Astrocyte of the hippocampus (primary cell): Measurements from ENCODE around the gene ANKRD13B.
"Not testable (repeated sequence)": the region's sequence is repeated elsewhere in the genome, so short reads cannot be mapped to it uniquely, and the experiment has no call there.

Experiments used
- DNase-seq: peaks from one replicate; pipeline ENCODE4 v3.0.0; 2011; ENCODE audit warnings: low read depth, low spot score

The ANKRD13B gene

DNA sequence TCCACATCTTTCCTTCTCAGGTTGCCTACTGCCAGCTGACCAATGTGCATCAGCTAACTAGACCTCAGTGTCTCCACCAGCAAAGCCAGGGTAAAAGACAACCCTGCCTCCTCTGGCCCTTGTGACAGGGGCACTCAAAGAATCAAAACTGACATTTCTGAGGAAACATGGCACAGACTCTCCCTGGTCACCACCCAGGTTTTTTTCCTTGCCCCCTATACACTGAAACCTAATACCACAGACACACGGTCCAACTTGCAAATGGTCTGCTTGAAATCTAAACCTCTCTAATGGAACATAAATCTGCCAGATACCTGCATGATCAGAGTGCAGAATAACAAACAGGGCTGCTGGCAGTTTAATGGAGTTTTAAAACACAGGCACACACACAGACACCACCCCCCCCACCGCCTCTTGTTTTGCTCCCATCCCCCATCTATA is 49.3 kb downstream of the ANKRD13B start:
- no peak for DNase-seq

DNA sequence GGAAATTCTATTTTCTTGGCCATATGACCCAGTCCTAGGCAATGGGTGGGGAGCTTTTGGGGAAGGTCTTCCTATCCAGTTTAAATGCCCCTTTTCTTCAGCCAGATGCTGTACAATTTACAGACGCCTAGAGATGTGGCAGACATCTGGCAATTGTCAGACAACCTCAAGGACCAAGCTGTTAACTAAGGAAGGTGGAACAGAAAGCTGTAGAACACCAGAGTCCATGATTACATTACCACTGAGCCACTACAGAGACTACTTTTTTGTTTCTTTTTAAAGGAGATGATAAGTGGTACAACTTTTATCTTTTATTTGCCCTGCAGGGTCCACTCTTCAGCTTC is 50.9 kb downstream of the ANKRD13B start:
- DNase-seq: no peak

DNA sequence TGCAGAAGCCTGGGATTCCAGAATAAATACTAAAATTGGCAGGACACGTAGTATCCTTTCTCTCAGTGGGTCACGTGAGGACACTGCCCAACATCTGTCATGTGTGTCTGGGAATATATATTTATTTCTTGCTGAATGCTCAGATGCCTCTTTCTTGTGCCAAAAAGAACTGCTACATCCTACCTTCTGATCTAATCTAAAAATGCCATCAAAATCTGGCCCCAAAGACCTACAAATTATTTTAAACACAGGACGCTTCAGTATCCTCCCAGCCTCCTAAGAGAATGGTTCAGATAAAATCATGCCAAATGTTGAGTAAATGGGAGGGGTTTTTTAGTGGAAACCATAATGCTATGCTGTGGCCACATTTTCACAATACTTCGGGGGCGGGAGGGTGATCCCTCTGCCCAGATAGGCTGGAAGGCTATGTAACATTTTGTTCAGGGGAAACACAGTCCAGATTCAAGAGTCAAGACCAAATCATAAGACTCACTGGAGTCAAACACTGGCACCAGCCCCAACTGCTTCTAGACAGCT is 52.7 kb downstream of the ANKRD13B start:
- DNase-seq: peak; percentile 77

DNA sequence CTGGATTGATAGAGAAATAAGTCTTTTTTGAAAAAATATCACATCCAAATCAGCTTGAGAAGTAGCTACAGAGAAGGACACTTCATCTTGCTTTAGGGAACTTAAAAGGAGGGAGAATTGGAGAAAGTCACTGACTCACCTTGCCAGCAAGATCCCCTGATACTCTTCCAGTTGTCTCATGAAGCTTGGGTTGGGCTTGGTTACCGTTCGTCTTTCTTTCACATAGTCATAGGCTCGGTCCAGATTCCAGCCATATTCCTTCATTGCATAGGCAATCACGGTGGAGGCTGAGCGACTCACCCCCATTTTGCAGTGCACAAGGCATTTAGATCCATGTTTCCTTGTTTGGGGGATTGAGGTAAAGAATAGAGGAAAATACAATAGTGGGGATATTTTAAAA is 55.1 kb downstream of the ANKRD13B start:
- DNase-seq: no peak

DNA sequence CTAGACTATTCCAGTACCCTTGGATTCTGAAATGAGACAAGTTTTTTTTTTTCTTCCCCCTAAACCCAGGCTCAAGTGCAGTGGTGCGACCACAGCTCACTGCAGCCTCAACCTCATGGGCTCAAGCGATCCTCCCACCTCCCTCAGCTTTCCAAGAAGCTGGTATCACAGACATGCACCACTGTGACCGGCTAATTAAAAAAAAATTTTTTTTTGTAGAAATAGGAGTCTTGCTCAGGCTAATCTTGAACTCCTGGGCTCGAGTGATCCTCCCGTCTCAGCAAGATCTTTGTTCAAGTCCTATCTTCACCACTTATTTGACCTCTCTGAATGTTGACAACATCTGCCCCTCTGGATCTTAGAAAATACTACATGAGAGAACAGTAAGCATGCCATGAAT is 56.4 kb downstream of the ANKRD13B start:
- DNase-seq: no peak

DNA sequence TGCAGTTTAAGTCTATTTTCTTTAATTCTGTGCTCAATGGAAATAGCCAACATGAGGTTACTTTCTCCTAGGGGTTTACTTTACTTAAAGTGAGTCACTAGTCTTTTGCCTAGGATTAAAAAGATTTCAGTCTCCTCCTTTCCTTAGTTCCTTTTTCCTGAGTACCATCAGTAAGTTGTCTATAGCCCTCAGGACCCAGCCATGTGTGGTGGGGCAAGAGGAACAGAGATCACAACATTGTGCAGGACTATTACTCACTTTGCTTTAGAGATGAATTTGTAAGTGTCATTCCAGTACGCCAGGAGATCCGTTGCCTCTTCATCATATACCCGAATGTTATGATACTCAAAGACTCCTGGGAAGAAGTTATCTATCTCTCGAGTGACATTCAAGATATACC is 57.5 kb downstream of the ANKRD13B start:
- DNase-seq: no peak

DNA sequence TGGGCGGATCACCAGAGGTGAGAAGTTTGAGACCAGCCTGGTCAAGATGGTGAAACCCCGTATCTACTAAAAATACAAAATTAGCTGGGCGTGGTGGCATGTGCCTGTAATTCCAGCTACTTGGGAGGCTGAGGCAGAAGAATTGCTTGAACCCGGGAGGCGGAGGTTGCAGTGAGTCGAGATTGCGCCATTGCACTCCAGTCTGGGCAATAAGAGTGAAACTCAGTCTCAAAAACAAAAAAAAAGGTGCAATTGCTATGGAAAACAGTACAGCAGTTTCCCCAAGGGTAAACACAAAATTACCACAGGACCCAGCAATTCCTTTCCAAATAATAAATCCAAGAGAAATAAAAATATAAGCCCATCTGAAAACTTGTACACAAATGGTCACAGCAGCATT is 59.0 kb downstream of the ANKRD13B start:
- not testable (repeated sequence) for DNase-seq

DNA sequence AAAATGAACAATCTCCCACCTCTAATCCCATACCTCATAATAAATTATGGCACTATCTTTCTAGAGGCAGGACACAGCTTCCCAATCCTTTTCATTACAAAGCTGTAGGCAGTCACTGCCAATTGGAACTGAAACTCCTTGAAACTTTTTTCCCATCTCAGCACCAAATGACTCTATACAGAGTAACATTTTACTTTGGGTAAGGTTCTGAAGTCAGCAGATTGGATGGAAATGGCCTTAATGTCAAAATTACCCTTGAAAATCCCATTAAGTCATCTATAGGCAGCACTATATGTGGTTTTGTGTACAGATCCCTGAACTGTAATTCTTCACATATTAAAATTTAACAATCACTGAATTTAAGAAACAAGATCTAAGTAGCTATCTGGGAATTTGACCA is 60.0 kb downstream of the ANKRD13B start:
- no peak for DNase-seq

DNA sequence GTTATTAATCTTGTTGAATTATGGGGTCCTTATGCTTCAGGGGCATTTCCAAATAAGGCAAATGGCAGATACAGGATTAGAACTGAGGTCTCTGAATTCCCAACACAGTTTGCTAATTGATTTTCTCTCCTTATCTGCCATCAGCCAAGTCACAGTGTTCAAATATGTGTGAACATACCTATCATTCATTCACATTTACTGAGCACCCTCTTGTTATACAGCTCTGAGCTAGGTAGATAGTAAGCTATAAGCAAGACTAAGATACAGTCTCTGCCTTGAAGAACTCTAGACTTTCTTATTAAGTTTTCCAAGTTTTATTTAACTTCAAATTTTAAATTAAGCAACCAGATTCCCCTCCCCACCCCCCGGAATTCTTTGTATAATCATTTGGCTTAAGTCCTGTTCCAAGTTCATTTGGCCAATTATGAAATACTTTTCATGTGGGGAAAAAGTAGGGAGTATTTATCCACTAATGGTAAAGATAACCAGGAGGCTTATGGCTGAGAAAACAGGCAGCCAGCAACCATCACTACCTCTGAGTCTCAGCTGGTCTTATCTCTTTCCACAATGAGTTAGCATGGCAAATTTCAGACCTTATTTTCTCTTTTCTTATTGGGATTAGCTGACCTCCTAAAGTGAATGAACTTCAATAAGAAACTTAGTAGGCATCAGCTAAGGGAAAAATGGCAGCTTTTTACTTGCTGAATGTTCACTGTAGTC is 61.2 kb downstream of the ANKRD13B start:
- no peak for DNase-seq

DNA sequence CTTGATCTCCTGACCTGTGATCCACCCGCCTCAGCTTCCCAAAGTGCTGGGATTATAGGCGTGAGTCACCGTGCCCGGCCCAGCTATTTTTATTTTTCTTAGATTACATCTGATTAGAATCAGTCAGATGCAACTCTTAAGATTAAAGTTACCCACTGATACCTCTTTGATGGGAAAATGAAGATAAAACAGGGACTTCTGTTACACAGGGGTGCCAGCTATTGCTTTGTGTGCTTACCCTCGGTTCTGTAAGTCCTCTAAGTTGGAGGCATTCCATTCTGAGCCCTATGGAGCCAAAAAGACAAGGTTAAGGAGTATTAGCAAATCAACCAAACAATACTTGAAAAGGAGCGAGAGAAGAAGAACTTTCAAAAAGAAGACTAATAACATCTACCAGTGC is 62.4 kb downstream of the ANKRD13B start:
- no peak for DNase-seq

DNA sequence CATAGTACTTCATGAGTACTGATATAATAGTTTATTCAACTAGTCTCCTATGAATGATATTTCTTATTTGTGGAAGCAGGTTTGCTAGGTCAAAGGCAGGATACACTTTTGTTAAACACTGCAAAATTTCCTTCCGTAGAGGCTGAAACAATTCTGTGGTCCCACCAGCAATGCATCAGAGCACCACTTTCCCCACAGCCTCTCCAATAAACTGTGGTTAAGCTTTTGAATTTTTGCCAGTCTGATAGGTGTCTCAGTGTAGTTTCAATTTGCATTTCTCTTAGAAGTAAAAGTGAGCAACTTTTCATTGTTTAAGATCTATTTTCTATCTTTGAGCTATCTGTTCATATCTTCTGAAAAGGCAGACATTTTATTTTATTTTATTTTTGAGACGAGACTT is 66.2 kb downstream of the ANKRD13B start:
- peak; percentile 63 for DNase-seq

DNA sequence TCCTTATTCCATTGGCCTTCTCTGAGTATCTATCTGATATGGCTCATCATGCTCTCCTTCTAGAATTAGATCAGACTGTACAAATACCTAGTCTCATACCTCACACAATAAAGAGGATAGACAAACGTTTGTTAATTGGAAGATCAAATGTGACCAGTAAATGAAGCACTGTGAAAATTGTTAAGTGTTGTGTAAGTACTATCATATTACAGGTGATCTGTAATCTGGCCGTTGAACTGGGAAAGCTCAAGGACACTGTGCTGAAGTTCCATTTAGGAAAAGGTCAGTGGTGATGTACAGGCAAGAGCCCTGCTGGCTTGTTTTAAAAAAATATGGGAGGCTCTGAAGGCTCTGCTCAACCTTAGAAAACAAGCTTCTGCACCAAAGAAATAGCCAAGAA is 68.3 kb downstream of the ANKRD13B start:
- no peak for DNase-seq

DNA sequence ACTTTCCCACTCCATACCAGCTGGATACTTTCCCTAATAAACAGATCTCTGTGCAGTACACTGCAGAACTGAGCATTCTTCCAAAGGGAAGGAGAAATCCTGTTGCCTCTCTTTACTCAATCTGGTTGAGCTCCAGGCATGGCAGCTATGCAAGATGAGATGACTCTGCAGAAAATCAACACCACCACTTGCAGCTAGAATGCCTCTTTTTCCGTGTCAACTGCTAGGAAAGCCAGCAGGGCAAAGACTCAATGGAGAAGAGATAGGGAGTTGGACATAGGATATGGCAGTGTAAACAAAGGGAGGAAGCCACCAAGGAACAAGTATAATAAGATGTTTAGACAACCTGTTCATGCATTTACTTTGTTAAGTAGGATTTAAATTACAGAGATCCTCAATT is 70.2 kb downstream of the ANKRD13B start:
- peak; percentile 46 for DNase-seq
